HS-27A (cell line): Measurements from ENCODE around the gene CMIP.

Experiments used
- DNase-seq: peaks from one replicate; pipeline ENCODE4 v3.0.0-alpha.2; 2012; ENCODE audit warnings: low read depth, missing footprints

CMIP gene

GRCh38 chr16:81607006-81607405 lies 162.4 kb downstream of the CMIP start:
- DNase-seq = no peak

DNA sequence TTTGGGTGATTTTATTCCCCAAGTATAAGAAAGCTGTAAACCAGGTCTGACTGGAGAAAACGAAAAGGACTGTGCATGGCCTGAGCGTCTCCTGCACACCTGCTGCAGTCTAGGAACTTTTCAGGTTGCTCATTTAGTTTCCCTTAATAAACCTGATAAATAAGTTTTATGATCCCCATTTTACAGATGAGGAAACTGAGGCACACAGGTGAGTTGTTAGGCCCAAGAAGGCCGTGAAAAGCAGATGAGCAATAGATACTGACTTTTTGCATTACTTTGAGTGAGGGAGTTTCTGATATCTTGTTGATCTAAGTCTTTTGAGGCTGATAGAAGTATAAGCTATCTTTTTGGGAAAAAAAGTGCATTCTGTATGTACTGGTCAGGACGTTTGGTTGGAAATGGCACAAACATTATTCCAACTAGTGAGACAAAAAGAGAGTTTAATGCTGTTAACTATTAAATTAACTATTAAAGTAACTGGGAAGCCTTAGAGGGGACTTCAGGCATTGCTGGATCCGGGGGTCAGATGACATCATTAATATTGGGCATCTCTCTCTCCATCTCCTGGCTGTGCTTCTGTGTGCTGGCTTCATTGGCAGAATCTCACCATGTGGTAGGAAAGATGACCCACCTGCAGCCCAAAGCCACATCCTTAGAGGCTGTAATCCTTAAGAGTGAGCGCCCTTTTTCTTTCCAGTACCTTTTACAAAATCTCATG lies 163.4 kb downstream of the CMIP start:
- DNase-seq = no peak

GRCh38 chr16:81608523-81609209 lies 164.1 kb downstream of the CMIP start:
- no peak for DNase-seq

DNA sequence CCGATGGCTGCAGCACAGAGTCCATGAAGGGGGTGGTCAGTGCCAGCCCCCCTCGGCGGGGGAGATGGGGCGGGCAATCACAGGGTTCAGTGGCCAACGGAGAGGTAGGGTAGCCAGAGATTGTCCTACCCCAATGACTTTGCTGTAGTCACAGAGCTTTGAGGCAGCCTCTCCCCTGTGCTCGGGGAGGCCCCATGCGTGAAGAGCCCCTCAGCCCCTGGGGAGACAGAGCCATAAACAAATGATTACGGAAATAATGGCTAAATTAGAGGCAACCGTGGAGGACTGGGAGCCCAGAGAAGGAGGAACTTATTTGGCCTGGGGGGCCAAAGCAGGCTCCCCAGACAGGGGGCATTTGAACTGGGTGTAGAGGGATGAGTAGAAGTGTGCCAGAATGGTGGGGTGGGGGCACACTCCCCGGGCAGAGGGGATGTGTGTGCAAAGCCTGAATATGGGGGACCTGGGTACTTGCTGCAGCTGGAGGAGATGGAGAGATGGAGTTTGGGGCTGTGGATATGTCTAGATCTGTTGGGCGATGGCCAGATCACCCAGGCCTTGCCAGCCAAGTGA lies 164.8 kb downstream of the CMIP start:
- DNase-seq = no peak

- DNase-seq = no peak
Measured at GRCh38 chr16:81610144-81610842, 165.7 kb downstream of the CMIP start.

- DNase-seq = no peak
Measured at GRCh38 chr16:81610936-81611335, 166.3 kb downstream of the CMIP start.

- no peak for DNase-seq
Measured at GRCh38 chr16:81611721-81612120, 167.1 kb downstream of the CMIP start.

DNA sequence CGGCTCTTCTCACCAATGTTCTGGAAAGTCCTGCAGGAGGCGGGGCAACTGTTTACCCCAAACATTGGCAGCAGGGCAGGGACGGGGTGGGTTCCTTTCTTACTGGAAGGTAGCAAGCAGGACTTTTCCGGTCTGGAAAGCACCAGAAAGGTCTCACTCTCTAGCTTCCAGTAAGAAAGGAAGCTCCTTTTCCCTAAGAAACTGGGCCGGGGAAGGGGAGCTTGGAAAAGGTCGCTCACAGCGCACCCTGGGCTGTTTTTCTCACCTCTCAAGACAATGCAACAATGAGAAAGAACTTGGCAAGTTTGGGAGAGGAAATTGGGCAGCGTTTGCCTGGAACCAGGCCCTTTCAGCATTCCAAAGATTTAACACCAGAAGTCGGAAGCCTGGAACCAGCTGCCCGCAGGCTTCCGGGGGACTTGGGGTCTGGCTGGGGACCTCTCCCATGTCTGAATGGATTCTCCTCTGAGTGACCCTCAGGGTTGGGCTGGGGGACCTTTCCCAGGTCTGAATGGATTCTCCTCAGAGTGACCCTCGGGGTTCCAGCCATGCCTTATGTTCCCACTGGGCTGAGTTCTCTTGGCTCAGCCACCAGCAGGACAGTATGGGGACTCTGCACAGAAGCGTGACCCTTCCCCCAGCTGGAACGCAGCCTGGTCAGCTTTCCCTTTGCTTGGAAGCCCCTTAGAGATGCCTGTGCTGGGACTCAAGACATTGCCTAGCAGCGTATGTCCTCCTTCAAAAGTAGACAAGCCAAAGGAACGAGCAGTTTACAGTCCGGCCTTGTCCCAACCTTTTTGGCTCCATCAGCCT lies 167.9 kb downstream of the CMIP start:
- no peak for DNase-seq

DNA sequence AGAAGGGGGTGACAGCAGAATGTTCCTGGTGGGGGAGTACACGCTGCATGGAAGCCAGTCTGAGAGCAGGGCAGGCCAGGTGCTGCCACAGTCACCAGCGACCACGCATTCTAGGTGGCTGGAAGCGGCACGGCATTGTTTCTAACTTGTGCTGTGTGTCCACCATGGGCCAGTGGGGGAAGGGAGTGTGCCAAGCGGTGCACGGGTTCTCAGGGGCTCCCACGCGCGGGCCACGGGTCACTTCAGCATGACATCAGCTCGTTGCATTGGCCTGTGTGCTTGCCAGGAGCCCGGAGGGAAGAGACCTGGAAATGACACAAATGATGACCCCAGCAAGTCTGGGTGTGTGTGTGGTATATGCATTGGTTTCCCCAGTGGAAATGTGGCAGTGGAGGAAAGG lies 169.6 kb downstream of the CMIP start:
- DNase-seq = no peak

- no peak for DNase-seq
Measured at GRCh38 chr16:81614654-81615359, 170.2 kb downstream of the CMIP start.

- DNase-seq = no peak
Measured at GRCh38 chr16:81615411-81615810, 170.8 kb downstream of the CMIP start.

DNA sequence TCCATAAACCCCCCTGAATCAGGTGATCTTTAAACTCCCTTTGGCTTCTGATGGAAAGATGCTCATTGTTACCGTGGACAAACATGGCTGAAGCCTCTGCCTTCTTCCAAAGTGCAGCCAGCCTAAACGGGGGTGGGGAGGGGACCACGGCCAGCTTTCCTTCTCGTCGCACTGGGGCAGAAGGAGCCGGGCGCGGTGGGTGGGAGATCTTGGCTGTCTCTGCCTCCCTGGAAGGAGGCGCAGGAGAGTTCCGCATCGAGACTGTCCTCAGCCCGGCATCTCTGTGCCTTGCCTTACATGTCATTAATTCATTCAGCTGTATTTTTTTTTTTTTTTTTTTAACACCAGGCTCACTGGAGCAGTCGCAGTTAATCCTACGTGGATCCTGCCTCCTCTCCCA lies 171.2 kb downstream of the CMIP start:
- DNase-seq = no peak

- DNase-seq = no peak
Measured at GRCh38 chr16:81616321-81617020, 171.9 kb downstream of the CMIP start.

- no peak for DNase-seq
Measured at GRCh38 chr16:81617021-81617346, 172.4 kb downstream of the CMIP start.

DNA sequence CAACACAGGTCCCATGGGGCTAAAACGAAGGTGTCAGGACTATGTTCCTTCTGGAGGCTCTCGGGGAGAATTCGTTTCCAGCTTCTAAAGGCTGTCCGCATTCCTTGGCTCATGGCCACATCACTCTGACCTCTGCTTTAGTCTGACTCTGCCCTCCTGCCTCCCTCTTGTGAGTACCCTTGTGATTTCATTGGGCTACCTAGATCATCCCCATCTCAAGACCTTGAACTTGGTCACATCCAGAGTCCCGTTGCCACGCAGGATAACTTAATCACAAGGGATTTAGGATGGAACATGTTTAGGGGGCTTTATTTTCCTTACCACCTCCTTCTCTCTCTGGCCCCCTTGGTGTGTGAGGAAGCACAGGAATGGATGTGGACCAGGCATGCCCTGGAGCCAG lies 173.6 kb downstream of the CMIP start:
- no peak for DNase-seq

DNA sequence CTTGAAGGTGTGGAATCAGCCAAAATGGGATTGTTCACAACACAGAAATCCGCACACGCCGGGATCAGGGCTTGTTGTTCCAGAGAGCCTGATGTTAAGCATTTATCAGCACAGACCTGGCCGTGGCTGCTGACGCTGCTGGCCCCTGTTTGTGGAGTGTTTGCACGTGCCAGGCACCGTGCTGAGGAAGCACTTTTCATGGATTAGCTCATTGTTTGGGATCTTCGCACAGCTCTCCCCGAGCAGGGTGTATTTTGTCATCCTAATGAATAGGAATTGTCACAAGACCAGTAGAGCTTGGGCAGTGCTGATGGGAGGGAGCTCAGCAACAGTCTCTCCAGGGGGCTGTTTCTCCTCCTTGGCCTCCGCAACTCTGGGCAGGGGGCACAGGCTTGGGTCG lies 174.1 kb downstream of the CMIP start:
- no peak for DNase-seq

DNA sequence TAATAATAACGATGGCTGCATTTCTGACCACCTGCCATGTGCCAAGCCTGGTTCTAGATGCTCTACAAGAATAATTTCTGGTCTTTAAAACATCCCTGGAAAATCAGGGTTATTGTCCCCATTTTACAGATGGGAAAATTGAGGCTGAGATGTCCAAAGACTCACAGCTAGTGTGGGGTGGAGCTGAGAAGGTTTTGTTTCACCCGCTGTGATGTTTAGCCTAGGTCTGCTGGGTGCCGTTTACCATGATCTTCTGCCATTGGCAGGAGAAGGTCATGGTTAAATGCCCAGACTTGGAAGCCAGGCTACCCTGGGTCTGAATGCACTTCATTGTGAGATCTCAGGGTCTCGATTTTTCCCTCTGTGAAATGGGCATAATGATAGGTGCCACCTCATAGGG lies 175.4 kb downstream of the CMIP start:
- DNase-seq = no peak

DNA sequence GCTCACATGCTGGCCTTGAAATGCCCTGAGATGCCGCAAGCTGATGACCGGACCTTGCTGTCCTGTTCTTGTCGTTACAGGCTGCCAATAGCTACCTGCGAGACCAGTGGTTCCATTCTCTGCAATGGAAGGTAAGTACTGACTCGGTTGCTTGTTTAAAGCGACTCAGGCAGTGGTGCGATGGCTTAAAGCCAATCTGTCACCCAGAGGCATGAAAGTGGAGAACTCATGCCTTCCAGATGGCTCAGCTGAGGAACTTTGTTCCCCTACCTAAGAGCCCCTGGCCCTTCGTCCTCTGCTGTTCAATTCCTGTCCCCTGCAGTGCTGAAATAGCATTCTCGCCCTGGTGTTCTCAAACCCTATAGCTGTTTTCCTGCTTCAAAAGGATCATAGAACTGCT lies 176.2 kb downstream of the CMIP start:
- no peak for DNase-seq

GRCh38 chr16:81621496-81621895 lies 176.9 kb downstream of the CMIP start:
- DNase-seq = no peak

- no peak for DNase-seq
Measured at GRCh38 chr16:81623365-81624102, 178.9 kb downstream of the CMIP start.
